ENCODE results near the gene OOSP3.

DNA sequence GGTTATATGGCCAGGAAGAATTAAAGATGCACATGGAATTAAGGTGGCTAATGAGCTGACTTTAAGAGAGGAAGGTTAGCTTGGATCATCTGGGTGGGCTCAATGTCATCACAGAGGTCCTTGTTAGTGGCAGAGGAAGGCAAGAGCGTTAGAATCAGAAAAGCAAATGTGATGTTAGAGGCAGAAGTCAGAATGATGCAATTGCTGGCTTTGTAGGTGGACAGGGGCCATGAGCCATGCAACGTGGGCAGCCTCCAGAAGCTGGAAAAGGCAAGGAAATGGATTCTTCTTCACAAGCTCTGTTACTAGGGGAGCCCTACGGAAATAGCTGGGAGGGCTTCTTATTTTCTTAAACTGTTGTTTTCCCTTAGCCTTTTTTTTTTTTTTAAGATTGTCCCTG is 31.0 kb upstream of the OOSP3 start:
- TF ChIP-seq ARNTL (CRISPR knock-in tag; IDR thresholded peaks at IDR 0.05; ENCODE audit: borderline replicate concordance, low read depth) (no peak), POU6F1 (CRISPR knock-in tag; IDR thresholded peaks at IDR 0.05; ENCODE audit: borderline replicate concordance, low read depth) (no peak), ZFP30 (CRISPR knock-in tag; IDR thresholded peaks at IDR 0.05) (no peak), GLIS3 (CRISPR knock-in tag; IDR thresholded peaks at IDR 0.05) (no peak), PPARA (CRISPR knock-in tag; IDR thresholded peaks at IDR 0.05; ENCODE audit: borderline replicate concordance) (no peak), ISL1 (CRISPR knock-in tag; IDR thresholded peaks at IDR 0.05) (no peak), RARB (CRISPR knock-in tag; IDR thresholded peaks at IDR 0.05) (no peak), OSR1 (CRISPR knock-in tag; IDR thresholded peaks at IDR 0.05) (no peak), ZNF70 (CRISPR knock-in tag; IDR thresholded peaks at IDR 0.05) (no peak), ESRRG (CRISPR knock-in tag; IDR thresholded peaks at IDR 0.05) (no peak), CSDC2 (CRISPR knock-in tag; IDR thresholded peaks at IDR 0.05) (no peak), ZFP3 (CRISPR knock-in tag; IDR thresholded peaks at IDR 0.05) (no peak)
- TF ChIP-seq, protein P1, sequence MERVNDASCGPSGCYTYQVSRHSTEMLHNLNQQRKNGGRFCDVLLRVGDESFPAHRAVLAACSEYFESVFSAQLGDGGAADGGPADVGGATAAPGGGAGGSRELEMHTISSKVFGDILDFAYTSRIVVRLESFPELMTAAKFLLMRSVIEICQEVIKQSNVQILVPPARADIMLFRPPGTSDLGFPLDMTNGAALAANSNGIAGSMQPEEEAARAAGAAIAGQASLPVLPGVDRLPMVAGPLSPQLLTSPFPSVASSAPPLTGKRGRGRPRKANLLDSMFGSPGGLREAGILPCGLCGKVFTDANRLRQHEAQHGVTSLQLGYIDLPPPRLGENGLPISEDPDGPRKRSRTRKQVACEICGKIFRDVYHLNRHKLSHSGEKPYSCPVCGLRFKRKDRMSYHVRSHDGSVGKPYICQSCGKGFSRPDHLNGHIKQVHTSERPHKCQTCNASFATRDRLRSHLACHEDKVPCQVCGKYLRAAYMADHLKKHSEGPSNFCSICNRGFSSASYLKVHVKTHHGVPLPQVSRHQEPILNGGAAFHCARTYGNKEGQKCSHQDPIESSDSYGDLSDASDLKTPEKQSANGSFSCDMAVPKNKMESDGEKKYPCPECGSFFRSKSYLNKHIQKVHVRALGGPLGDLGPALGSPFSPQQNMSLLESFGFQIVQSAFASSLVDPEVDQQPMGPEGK (CRISPR knock-in tag; IDR thresholded peaks at IDR 0.05; ENCODE audit: borderline replicate concordance) = no peak
